Trophoblast cell (in vitro differentiated cells and primary cell): Measurements from ENCODE around the gene PAPOLB.

Source experiments
- DNase-seq, 2 donors: peaks; one replicate each; pipeline ENCODE4 v3.0.0-alpha.2; 2016
- H2AFZ ChIP-seq: 2 replicates; pipeline ENCODE4 v1.6.1; 2013; ENCODE audit warnings: low read length, moderate library complexity, mild to moderate bottlenecking; ENCODE audit not compliant: insufficient read depth, poor library complexity
- H2AK5ac ChIP-seq: 2 replicates; pipeline ENCODE4 v1.6.1; 2013; ENCODE audit warnings: mild to moderate bottlenecking, low read length
- H2BK120ac ChIP-seq: 2 replicates; pipeline ENCODE4 v1.6.1; 2013; ENCODE audit warnings: low read length, mild to moderate bottlenecking, moderate library complexity; ENCODE audit not compliant: insufficient read depth, poor library complexity
- H2BK12ac ChIP-seq: 2 replicates; pipeline ENCODE4 v1.6.1; 2013; ENCODE audit warnings: mild to moderate bottlenecking, low read length, moderate library complexity
- H2BK5ac ChIP-seq: 2 replicates; pipeline ENCODE4 v1.6.1; 2013; ENCODE audit warnings: low read length, low read depth, moderate library complexity, mild to moderate bottlenecking; ENCODE audit not compliant: poor library complexity
- H3K14ac ChIP-seq: 2 replicates; pipeline ENCODE4 v1.6.1; 2013; ENCODE audit warnings: mild to moderate bottlenecking, low read length
- H3K18ac ChIP-seq: 2 replicates; pipeline ENCODE4 v1.6.1; 2013; ENCODE audit warnings: mild to moderate bottlenecking, low read length
- H3K23ac ChIP-seq: 2 replicates; pipeline ENCODE4 v1.6.1; 2013; ENCODE audit warnings: low read length
- H3K27ac ChIP-seq: 2 replicates; pipeline ENCODE4 v1.5.1; 2013; ENCODE audit warnings: low read depth, mild to moderate bottlenecking, inconsistent platforms, low read length, moderate library complexity
- H3K27me3 ChIP-seq: 2 replicates; pipeline ENCODE4 v1.6.1; 2013; ENCODE audit warnings: inconsistent platforms, mild to moderate bottlenecking, low read length, moderate library complexity; ENCODE audit not compliant: insufficient read depth
- H3K36me3 ChIP-seq, 2 experiments: 1 replicate in 1 of 2; 2 replicates in 1 of 2; pipeline ENCODE4 v1.6.1; 2013; ENCODE audit warnings: low read length in 2 of 2, mild to moderate bottlenecking in 2 of 2, moderate library complexity in 1 of 2; ENCODE audit not compliant: insufficient read depth in 2 of 2, control insufficient read depth in 1 of 2
- H3K4ac ChIP-seq: 2 replicates; pipeline ENCODE4 v1.6.1; 2013; ENCODE audit warnings: low read depth, mild to moderate bottlenecking, low read length, moderate library complexity
- H3K4me1 ChIP-seq, 2 experiments: 1 replicate in 1 of 2; 2 replicates in 1 of 2; pipeline ENCODE4 v1.6.1; 2013; ENCODE audit warnings: low read length in 2 of 2, mild to moderate bottlenecking in 2 of 2, moderate library complexity in 1 of 2; ENCODE audit not compliant: insufficient read depth in 2 of 2, control insufficient read depth in 1 of 2
- H3K4me2 ChIP-seq: 2 replicates; pipeline ENCODE4 v1.6.1; 2013; ENCODE audit warnings: inconsistent platforms, mild to moderate bottlenecking, low read length, moderate library complexity
- H3K4me3 ChIP-seq: 2 replicates; pipeline ENCODE4 v1.5.1; 2013; ENCODE audit warnings: mild to moderate bottlenecking, low read depth, low read length, inconsistent platforms
- H3K79me1 ChIP-seq: one replicate; pipeline ENCODE4 v1.6.1; 2013; ENCODE audit warnings: low read length
- H3K79me2 ChIP-seq: 2 replicates; pipeline ENCODE4 v1.6.1; 2013; ENCODE audit warnings: low read length, mild to moderate bottlenecking; ENCODE audit not compliant: control insufficient read depth, insufficient read depth, poor library complexity
- H3K9ac ChIP-seq: 2 replicates; pipeline ENCODE4 v1.6.1; 2013; ENCODE audit warnings: mild to moderate bottlenecking, low read length
- H3K9me3 ChIP-seq: 2 replicates; pipeline ENCODE4 v1.6.1; 2013; ENCODE audit warnings: low read depth, mild to moderate bottlenecking, control low read depth, inconsistent platforms, low read length; ENCODE audit not compliant: insufficient read depth
- H4K12ac ChIP-seq: 2 replicates; pipeline ENCODE4 v1.6.1; 2013; ENCODE audit warnings: low read depth, mild to moderate bottlenecking, low read length, moderate library complexity
- H4K8ac ChIP-seq: 2 replicates; pipeline ENCODE4 v1.6.1; 2013; ENCODE audit warnings: low read depth, mild to moderate bottlenecking, low read length, moderate library complexity
- H4K91ac ChIP-seq: one replicate; pipeline ENCODE4 v1.6.1; 2013; ENCODE audit warnings: low read depth, mild to moderate bottlenecking, low read length, moderate library complexity
- WGBS: extraction: QIAGEN DNeasy Blood & Tissue Kit; methylation state at CpG from one replicate; pipeline ENCODE4 v1.1.7; 2013; ENCODE audit warnings: missing lambda C conversion rate; ENCODE audit not compliant: insufficient read length, insufficient coverage; ENCODE audit errors: extremely low coverage; 5-methylcytosine and 5-hydroxymethylcytosine counted together

PAPOLB gene

DNA sequence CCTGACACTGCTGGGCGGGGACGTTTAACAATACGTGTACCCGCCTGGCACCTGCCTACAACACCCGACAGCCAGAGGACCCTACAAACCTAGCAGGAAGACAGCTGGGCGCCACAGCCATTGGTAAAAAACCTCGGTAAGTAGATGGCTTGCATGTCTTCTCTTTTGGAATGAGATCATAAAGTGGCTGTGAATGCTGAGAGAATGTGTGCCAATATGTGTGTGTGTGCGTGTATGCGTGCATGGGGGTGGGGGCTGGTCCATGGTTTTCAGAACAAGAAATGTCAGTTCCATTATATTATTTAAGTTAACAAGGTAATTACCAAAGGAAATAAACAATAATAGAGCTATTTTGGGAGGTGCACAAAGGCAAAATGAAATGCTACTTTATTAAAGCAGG, 39.2 kb downstream of the PAPOLB start:
- no peak overlapping the region for H4K8ac ChIP-seq
- no CpG with 5 or more reads among the region's 9 CpGs for WGBS
- no peaks in the 10 kb centered on the region for H3K79me2 ChIP-seq
- no peak overlapping the region for H4K12ac ChIP-seq
- H3K27ac ChIP-seq, result no peak overlapping the region
- H2BK120ac ChIP-seq, result no peak overlapping the region
- H3K79me1 ChIP-seq, result no peaks in the 10 kb centered on the region
- H3K36me3 ChIP-seq, result no peaks in the 10 kb centered on the region
- peaks cover 4% of the 10 kb centered on the region for H3K9me3 ChIP-seq
- no peaks in the 10 kb centered on the region for H3K4me1 ChIP-seq
- no peak overlapping the region for H2AK5ac ChIP-seq
- H3K4ac ChIP-seq, result no peak overlapping the region
- no peak overlapping the region for H3K9ac ChIP-seq
- no peak overlapping the region for H2AFZ ChIP-seq
- no peak overlapping the region for H3K4me3 ChIP-seq
- no peaks in the 10 kb centered on the region for H3K27me3 ChIP-seq
- H3K23ac ChIP-seq, result no peak overlapping the region
- no peak overlapping the region for H3K4me2 ChIP-seq
- H2BK12ac ChIP-seq, result no peak overlapping the region
- no peak for DNase-seq
- no peak overlapping the region for H4K91ac ChIP-seq
- H3K14ac ChIP-seq, result no peak overlapping the region
- no peak overlapping the region for H3K18ac ChIP-seq
- no peak overlapping the region for H2BK5ac ChIP-seq

DNA sequence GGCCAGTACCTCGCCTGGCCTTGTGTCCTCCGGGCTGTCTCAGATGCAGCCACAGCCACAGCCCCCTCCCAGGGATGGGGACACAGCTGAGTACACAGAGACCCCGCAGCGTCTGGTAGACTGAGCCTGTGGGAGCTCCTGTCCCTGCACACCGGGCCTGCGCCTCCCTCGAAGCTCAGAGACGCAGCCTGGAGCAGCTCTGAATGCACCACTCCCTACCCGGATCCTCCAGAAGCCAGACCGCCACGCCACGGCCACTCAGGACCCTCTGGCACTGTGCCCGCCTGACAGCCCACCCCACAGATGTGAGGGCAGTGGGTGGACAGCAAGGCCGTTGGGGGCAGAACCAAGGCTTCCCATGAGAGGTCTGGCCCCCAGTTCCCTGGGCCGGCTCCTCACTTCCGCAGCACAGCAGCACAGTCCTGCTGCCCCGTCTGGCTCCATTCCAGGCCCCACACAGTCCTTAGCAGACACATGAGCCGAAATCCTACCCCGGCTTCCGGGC, 40.8 kb downstream of the PAPOLB start:
- no peaks in the 10 kb centered on the region for H3K36me3 ChIP-seq
- H2BK120ac ChIP-seq, result no peak overlapping the region
- no peak overlapping the region for H3K4me2 ChIP-seq
- no peaks in the 10 kb centered on the region for H3K4me1 ChIP-seq
- peaks cover 4% of the 10 kb centered on the region for H3K9me3 ChIP-seq
- no peak overlapping the region for H4K8ac ChIP-seq
- no peaks in the 10 kb centered on the region for H3K27me3 ChIP-seq
- H3K14ac ChIP-seq, result no peak overlapping the region
- no peak overlapping the region for H3K27ac ChIP-seq
- H2BK12ac ChIP-seq, result no peak overlapping the region
- no peak overlapping the region for H2AK5ac ChIP-seq
- H3K4ac ChIP-seq, result no peak overlapping the region
- H2BK5ac ChIP-seq, result no peak overlapping the region
- H2AFZ ChIP-seq, result no peak overlapping the region
- H3K9ac ChIP-seq, result no peak overlapping the region
- no peak overlapping the region for H3K4me3 ChIP-seq
- no peaks in the 10 kb centered on the region for H3K79me2 ChIP-seq
- H4K12ac ChIP-seq, result no peak overlapping the region
- WGBS, result no CpG with 5 or more reads among the region's 20 CpGs
- no peaks in the 10 kb centered on the region for H3K79me1 ChIP-seq
- no peak for DNase-seq
- H4K91ac ChIP-seq, result no peak overlapping the region
- H3K23ac ChIP-seq, result no peak overlapping the region
- H3K18ac ChIP-seq, result no peak overlapping the region

DNA sequence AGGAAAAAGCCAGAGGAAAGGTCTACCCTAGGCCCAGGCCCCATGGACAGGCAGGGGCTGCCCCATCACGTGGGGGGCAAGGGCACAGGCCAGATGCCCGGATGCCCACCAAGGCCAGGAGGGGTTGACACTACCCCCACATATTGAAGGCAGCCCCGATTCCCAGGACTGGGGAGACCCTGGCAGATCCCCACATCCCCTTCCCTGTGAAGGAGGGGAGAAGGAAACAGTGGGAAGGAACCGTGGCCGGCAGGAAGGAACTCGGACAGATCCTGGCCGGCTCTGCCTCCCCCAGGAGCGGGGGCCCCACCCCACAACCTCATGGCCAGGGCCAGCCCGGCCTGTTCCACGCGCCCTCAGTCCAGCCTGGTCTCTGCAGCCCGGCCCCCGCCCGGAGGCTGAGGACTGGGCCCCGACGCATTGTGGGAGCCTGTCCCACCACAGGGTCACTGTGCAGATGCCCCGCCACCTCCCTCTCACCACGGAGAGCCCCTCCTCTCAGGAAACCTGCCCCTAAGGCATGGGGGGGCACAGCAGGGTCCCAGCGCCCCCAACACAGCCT, 41.3 kb downstream of the PAPOLB start:
- H4K91ac ChIP-seq, result no peak overlapping the region
- H3K79me2 ChIP-seq, result no peaks in the 10 kb centered on the region
- H3K4ac ChIP-seq, result no peak overlapping the region
- no peak overlapping the region for H4K12ac ChIP-seq
- H3K36me3 ChIP-seq, result no peaks in the 10 kb centered on the region
- no peak overlapping the region for H2AK5ac ChIP-seq
- no peak overlapping the region for H4K8ac ChIP-seq
- no peak overlapping the region for H3K9ac ChIP-seq
- no peak overlapping the region for H3K14ac ChIP-seq
- no peak for DNase-seq
- H2BK5ac ChIP-seq, result no peak overlapping the region
- no peak overlapping the region for H2AFZ ChIP-seq
- H3K27ac ChIP-seq, result no peak overlapping the region
- no peak overlapping the region for H3K4me3 ChIP-seq
- H3K27me3 ChIP-seq, result no peaks in the 10 kb centered on the region
- H3K18ac ChIP-seq, result no peak overlapping the region
- no CpG with 5 or more reads among the region's 19 CpGs for WGBS
- H3K9me3 ChIP-seq, result peaks cover 4% of the 10 kb centered on the region
- no peak overlapping the region for H3K23ac ChIP-seq
- H3K79me1 ChIP-seq, result no peaks in the 10 kb centered on the region
- no peak overlapping the region for H3K4me2 ChIP-seq
- H2BK120ac ChIP-seq, result no peak overlapping the region
- H2BK12ac ChIP-seq, result no peak overlapping the region
- H3K4me1 ChIP-seq, result no peaks in the 10 kb centered on the region

DNA sequence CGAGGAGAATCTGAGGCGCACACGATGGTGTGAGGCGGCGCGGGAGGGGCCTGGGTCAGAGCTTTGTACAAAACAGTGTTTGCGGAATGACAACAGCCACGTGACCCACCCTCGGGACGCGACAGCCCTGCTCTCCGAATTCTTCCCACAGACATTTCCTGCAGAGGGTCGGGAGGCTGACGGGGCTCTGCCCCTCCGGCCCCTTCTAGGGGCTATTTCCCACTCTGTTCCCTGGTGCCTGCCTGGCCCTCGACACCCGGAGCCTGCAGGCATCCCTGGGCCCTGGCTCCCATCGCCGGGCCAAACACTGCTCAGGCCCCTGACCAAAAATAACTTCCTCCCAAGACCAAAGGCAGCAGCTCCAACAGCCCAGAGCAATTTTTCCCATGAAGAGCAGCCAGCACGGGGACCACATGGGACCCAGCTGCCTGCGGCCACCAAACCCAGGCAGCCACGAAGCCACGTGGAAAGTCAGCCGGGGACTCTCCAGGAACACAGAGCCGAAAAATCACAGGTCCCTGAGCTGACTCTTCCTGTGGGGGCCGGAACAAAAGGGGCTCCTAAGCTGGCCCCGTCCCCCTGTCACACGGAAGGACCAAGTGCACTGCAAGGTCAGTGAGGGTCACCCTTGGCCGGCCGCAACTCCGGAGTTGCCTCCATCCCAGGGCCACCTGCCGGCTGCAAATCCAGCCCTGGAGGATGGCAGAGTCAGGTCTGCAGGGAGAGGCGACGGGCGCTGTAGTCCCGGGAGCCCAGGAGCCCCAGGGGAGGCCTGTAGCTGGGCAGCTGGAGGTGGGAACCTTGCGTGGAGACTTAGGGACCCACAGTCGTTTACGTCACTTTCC, 42.0 kb downstream of the PAPOLB start:
- no peaks in the 10 kb centered on the region for H3K79me1 ChIP-seq
- no peak overlapping the region for H3K18ac ChIP-seq
- H2BK5ac ChIP-seq, result no peak overlapping the region
- no peak overlapping the region for H3K4ac ChIP-seq
- WGBS, result no CpG with 5 or more reads among the region's 39 CpGs
- no peak overlapping the region for H2AFZ ChIP-seq
- no peak for DNase-seq
- H3K9ac ChIP-seq, result no peak overlapping the region
- H3K9me3 ChIP-seq, result peaks cover 4% of the 10 kb centered on the region
- no peaks in the 10 kb centered on the region for H3K4me1 ChIP-seq
- H2AK5ac ChIP-seq, result no peak overlapping the region
- H2BK120ac ChIP-seq, result no peak overlapping the region
- H4K8ac ChIP-seq, result no peak overlapping the region
- no peaks in the 10 kb centered on the region for H3K27me3 ChIP-seq
- no peak overlapping the region for H3K4me2 ChIP-seq
- H4K12ac ChIP-seq, result no peak overlapping the region
- H3K79me2 ChIP-seq, result no peaks in the 10 kb centered on the region
- H2BK12ac ChIP-seq, result no peak overlapping the region
- no peak overlapping the region for H3K27ac ChIP-seq
- H3K23ac ChIP-seq, result no peak overlapping the region
- no peaks in the 10 kb centered on the region for H3K36me3 ChIP-seq
- no peak overlapping the region for H3K4me3 ChIP-seq
- H4K91ac ChIP-seq, result no peak overlapping the region
- no peak overlapping the region for H3K14ac ChIP-seq
